Hindlimb muscle (tissue), 1 donor: ENCODE data around the gene SAMD7. TPM values are rescaled to one million over a fixed set of nuclear protein-coding genes. Genes with fewer than 3 reads are reported as not detected.

Experiments
- DNase-seq: peaks from one replicate; pipeline ENCODE4 v3.0.0-alpha.2; 2013
- polyA plus RNA-seq: library from polyadenylated mRNA; unstranded; fragments of 120-200 nt; gene quantifications from one replicate; pipeline ENCODE4 v1.2.1, GENCODE V29; 2013; ENCODE audit not compliant: insufficient read length

Gene SAMD7, protein sequence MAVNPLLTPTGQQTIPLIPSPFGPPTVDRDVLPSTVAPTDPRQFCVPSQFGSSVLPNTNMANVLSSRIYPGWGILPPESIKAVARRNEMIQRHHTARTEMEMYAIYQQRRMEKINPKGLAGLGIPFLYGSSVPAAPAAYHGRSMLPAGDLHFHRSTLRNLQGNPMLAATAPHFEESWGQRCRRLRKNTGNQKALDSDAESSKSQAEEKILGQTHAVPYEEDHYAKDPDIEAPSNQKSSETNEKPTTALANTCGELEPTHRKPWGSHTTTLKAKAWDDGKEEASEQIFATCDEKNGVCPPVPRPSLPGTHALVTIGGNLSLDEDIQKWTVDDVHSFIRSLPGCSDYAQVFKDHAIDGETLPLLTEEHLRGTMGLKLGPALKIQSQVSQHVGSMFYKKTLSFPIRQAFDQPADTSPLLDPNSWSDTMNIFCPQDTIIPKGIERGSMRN
- not detected for polyA plus RNA-seq

DNA sequence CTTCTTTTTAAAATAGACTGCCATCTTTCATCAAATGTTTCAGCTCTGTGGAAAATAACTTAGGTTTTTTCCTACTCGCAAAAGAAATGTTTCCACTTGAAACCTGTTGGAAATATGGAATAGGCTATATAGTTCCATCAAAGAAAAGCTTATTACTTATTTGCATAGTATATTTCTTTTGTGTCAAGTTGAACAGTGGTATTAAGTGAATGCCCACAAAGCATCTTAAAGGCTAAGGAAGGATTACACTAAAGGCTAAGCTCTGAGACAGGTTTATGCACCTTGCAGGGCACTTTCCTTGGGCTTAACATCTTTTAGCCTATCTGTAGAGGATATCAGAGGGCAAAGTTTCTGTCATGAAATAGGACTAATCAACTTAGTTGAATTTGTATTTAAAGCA, at the start of gene SAMD7:
TSS of gene SAMD7 (plus strand) at position 301 of the 400 bp plus-strand sequence. CDS start 7,927 bp downstream, outside the sequence.
- DNase-seq, result no peak

DNA sequence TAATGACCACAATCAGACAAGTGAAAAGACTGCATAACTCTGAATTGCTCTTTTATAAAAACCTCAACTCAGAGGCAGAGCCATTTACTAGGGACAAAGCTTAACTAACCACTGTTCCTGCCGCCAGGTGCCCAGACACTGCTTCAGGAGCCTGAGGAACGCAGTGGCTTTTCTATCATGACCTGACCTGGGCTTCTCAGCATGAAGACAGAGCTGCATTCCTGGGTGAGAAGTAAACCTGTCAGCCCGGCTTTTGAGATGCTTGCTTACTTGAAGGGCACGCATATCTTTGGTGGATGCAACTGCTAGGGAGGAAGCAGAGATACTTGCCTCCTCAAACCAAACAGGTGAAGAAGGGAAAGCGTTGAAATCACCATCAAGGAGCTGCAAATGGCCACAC, 49.5 kb upstream of the SAMD7 start:
- DNase-seq, result no peak

DNA sequence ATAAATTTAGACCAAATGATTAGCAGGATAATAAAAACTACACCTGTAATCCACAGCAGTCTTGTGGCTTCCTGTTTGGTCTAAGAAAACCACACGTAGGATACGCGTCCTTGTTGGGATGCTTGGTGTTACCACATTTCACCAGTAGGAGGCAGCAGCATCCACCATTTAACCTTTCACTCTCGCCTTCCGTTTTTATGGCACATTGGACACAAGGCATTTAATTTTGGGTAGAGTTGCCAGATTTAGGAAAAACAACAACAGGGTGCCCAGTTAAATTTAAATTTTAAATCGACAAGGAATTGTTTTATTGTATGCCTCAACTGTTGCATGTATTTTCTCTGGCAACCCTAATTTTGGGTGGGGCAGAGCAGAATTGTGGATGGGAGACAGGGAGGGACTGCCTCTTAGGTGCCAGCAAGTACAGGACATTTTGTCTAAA, 47.9 kb upstream of the SAMD7 start:
- DNase-seq, result peak; percentile 50

DNA sequence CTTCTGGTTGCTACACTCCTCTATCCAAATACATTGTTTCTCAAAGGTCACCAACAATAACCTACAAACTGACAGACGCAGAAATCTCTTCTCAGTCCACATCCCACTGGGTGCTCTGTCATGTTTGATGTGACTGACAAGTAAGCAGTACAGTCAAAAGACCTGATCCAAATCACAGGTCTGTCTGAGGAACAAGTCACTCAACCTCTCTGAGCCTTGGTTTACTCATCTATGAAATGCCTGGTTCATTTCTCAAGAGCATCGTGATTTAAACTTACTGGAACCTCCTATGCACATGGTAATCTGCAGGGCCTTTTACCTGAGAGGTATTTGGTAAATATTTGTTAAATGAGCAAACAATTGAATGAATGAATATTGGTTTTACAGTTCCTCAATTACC, 47.1 kb upstream of the SAMD7 start:
- no peak for DNase-seq

DNA sequence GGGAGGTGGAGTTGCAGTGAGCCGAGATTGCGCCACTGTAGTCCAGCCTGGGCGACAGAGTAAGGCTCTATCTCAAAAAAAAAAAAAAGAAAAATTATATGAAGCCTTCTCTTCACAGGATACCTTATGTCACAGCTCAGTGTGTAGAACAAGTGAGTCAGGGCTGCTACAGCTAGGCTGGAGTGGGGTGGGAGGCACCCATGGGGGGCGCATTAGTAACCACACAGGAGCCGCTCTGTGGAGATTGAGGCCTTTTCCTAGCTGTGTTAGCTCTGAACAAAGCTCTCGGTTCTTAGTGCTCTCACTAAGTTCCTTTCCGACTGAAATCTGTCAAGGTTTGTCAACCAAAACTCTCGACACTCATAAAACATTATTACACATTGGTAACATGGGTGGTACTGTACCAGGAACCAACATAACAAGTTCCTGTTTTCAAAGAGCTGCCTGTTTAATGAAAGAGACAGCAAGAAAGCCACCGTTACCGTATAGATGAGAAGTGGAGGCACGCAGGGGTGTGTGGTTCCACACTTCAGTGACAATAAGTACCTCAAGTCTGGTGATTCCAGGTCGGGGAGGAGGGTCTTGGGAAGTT, 46.1 kb upstream of the SAMD7 start:
- no peak for DNase-seq

DNA sequence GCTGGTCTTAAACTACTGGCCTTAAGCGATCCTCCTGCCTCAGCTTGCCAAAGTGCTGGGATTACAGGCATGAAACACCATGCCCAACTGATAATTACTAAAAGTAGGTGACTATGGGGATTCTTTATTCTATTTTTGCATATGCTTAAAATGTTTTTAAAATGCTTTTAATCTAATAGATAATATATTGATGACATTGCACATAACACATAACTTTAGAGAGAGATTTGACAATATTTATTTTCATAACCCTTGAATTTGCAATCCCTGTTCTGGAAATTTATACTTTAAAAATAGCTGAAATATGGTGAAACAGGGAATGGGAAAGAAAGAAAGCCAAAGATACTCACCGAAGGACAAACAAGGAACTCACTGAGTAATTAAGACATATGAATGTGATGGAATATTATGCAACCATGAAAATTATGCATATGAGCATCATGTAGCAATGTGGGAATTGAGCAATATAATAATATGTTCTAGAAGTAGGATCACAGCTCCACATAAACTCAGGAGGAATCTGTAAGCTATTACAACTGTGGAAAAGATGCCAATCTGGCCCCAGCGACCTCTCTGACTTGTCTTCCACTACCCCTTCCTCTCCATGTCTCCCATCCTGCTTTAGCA, 43.7 kb upstream of the SAMD7 start:
- DNase-seq, result no peak

DNA sequence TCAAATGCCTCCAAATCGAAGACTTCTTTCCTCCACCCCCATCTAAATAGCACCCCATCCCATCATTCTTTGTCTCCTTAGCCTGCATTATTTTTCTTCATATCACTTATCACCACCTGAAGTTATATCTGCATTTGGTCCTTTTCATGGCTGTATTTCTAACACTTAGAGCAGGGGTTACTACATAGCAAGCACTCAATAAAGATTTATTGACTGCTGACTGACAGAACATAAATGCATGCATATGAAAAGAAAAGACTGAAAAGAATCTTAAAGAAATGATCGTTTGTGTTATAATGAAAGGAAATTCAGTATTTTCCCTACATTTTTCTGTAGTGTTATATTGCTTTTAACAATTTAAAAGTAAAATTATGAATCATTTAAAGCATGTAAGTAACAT, 43.0 kb upstream of the SAMD7 start:
- no peak for DNase-seq

DNA sequence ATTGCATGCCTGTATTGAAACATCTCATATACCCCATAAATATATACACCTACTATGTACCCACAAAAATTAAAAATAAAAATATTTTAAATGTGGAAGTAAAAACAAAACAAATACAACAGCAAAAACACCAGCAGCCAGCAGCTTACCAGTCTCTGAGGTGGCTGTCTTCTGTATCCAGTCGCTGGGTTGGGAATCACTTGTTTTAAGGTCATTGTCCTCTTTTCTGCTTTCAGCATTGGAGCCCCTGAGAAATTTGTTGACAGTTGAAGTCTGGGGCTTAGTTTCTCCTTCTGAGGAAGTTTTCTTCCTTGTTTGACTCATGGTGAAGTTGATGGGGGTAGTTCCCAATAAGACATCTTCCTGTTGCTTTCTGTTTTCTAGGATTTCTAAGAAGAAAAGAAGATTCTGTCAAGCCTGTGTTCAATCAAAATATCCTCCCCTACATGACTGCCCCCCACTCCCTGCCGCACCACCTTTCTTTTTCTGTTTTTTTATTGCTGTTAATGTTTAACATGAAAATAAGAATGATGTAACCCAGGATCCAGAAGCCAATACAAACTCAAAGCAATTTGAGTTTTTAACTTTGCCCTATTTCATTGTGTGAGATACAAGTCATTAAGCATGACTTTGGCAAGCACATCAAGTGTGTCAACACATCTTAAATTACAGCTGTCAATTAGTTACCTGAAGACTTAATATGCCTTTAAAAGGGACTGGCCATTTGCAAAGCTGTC, 41.7 kb upstream of the SAMD7 start, which contains the start of gene LRRC31:
TSS of gene LRRC31 (minus strand) at position 452 of the 737 bp plus-strand sequence. CDS start at position 324, 128 bp downstream.
- no peak for DNase-seq

DNA sequence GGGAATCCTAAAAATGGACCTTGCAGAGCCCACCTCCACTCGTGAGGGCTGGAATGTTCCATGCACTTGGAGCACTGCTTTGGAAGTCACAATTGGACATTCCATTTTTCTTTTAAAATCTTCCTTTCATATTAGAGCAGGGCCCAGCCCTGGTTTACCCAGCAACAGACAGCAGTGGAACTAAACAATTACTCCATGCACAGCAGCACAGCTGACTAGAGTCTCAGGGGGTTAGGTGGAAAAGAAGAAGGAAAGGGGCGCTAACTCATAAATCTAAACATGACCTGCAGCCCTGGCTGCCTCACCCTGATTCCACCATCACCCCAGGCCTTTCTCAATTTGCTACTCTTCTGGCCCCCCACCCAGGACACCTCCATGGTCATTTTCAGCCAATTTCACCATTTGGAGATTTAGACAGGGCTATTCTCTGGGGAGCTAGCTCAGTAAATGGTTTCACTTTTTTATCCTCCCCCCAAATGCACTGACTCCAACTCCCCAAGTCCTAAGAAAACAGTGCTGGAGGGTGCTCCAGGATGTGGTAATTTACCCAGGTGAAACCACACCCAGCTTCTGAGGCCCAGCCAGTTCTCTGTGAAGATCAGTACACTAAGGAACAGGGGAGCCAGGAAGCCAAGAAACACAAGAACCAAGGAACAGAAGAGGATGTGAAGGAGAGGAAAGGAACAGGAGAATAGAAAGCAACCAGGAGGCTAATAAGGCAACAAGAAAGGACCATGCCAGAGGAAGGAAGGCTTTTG, 40.1 kb upstream of the SAMD7 start:
- no peak for DNase-seq

DNA sequence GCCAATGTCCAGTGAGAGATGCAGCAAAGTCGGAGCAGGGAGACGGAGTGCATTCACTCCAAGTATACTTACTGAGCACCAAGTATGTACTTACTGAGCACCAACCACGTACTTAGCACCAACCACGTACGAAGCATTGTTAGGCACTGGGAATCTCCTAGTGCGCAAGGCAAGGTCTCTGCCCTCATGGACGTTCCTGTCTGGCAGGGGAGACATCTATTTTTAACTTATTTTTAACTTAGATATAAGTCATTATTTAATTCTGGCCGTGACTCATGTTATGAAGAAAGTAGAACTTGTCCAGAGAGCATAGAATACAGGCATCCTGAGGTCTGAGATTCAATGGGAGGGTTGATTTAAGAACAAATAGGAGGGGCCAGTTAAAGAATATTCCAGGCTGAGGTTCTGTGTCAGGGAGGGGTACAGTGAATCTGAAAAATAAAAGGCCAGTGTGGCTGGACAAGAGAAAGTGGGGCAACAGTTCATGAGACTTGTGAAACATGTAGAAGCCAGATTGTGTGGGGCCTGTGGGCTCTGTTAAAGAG, 32.3 kb upstream of the SAMD7 start:
- no peak for DNase-seq

DNA sequence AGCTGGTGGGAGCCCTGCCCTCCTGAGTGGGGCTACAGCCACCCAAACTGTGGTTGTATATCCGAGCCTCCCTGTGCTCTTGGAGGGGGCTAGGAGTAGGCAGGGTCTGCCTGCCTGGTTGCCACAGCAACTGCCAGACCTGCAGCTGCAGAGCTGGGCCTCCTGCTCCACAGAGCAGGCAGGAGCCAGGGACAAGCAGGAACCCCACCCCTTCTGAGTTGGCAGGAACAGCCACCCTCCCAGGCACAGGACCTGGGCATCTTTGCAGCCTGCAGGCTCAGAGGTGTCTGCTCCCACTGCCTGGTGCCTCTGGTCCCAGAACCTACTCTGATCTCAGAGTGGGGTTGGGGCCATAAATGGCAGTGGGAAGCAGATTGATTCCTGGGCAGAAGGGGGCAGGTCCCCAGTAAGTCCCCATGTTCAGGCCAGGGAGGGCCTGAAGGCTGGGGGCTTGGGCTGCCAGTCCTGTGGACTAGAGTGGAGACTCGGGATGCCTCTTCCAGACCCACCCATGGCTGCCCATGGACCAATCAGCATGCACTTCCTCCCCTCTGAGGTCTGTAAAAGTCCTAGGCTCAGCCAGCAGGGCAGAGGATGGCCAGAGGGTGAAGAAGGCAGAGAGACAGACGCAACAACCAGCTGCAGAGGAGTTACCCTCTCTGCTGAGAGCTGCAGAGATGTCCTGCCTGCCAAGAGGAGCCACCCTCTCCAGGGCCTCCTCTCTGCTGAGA, 31.4 kb upstream of the SAMD7 start:
- no peak for DNase-seq

DNA sequence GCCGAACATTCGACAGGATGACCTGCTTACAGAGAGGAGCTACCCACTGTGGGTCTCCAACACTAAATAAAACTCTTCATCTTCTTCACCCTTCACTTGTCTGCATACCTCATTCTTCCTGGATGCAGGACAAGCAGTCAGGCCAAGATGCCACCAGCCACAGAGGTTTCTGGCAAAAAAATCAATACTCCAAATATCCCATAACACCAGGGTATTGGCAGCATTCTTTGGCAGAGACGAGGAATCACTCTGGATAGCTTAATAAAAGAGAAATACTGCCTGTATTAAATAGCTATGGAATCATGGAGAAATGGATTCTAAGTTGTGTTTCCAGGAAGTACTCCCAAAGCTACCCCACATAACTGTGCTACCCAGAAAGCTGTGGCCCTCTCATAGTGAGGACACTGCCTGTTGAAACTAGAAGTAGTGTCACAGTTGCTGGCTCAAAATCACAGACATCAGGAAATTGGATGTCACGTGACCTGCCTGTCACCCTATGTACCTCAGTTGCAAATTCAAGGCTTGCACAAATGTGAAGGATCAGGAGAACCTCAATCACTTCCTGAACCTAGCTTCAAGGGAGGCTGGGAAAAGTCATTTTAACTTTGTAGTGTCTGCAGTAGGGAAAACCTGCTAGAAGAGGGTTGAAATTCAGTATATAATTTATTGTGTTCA, 30.7 kb upstream of the SAMD7 start:
- no peak for DNase-seq

DNA sequence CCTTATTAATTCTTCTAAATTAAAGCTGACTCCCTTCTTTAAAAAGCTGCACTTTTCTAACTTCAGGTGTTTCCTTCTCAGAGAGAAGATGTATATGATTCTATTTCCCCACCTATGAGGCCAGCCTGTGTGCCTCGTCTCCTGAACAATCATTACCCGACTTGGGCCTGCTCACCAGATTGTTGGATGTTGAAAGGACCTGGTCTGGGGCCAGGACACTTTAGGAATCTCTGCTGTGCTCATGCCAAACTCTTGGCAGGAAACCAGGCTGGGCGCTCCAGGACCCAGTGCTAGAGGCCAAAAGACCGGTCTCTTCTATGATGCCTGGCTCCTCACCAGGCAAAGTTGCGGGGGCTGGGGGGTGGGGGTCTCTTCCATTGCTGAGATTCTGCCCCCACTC, 24.7 kb upstream of the SAMD7 start:
- peak; percentile 22 for DNase-seq

DNA sequence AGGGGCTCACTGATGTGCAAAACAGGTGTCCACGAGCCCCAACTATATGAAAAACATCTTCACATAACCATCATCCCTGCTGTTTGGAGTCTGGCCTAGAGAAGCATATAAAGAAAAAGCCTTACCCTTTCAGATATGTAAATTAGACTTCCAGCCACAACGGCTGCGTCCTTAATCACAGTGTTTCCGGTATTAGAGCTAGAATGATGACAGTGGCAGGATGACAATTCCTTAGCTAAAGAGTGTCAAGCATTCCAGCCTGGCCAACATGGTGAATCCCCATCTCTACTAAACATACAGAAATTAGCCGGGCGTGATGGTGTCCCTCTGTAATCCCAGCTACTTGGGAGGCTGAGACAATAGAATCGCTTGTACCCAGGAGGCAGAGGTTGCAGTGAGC, 19.5 kb upstream of the SAMD7 start:
- DNase-seq, result no peak

DNA sequence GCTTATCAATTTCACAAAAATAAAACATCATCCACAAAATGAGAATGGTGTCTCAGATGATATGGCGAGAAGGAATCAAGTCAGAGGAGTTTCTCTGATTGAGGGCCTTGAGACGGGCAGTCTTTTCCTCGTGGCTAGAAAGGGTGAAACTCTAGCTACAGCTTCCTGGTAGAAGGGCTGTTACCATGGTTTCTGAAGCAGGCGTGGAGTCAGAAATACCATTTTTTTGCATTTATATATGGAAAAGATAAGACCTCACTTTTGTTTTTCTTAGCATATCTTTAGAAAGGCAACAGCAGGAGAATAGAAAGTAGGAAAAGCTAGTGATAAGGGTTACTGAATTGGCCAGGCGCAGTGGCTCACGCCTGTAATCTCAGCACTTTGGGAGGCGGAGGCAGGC, 17.3 kb upstream of the SAMD7 start:
- DNase-seq, result no peak

DNA sequence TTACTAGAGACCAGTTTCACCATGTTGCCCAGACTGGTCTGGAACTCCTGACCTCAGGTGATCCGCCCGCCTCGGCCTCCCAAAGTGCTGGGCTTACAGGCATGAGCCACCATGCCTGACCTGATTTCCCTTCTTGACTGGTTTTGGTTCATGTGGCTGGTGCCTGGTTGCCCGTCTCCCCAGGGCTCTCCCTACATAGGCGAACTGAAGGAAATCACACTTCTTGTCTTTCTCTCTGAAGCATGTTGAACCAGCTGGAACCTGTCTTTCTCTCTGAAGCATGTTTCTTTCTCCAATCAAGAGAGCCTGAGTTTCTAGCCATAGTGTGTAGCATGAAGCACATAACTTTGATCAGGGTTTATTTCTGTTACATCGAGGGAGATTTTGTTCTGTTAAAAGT, 16.3 kb upstream of the SAMD7 start:
- DNase-seq, result no peak

DNA sequence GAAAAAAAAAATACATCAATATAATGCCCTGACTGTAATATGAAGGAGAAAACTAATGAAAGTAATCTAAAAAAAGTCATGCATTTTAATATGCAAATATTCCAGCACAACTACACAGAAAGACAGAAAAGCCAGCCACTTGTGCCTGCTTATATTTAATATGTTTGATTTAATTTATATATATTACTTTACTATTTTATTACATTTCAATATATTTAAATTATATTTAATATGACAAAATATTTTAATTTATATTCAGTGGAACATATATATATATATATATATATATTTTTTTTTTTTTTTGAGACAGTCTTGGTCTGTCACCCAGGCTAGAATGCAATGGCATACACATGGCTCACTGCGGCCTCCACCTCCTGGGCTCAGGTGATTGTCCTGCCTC, 14.1 kb upstream of the SAMD7 start:
- no peak for DNase-seq

DNA sequence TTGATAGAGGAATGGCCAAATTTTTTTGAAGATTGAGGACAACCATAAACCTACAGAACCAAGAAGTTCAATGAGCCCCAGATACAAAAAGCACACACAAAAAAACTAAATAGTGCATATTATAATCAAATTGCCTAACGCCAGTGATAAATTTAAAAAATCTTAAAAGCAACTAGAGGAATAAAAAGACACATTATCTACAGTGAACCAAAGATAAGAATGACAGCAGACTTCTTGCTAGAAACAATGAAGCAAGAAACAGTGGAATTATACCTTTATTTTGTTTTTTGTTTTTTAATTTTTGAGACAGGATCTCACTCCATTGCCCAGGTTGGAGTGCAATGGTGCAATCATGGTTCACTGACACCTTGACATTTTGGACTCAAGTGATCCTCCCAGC, 9.9 kb upstream of the SAMD7 start:
- DNase-seq, result no peak

DNA sequence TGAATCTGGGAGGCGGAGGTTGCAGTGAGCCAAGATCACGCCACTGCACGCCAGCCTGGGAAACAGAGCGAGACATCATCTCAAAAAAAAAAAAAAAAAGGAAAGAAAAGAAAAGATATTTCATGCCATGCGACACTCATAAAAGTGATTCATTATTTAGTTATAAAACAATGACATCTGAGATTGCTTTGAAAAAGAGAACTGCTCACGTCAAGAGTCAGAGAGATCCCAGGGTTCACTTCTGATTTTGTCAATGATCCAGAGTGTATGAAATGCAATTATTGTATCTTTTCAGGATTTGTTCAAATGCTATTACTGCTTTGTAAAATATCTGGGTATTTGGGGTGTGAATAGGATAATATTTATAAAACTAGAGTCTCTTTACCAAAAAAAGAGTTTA, 6.0 kb upstream of the SAMD7 start:
- DNase-seq, result no peak

DNA sequence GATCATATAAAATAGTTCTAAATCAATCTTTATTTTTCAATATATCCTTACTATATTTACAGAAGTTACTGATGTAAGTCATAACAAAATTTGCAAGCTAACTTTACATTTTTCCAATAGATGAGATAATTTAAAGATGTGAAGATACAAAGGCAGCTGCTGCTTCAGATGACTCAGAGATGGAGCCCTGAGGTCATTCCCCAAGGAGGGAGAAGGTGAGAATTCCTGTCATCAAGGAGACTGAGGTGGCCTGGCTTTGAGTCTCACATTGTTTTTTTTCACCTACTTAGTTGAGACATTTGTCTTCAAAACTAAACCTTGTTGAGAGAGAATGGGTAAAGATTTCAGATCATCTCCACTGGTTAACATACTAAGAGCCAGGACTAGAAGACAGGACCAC, 3.9 kb upstream of the SAMD7 start:
- DNase-seq, result no peak

DNA sequence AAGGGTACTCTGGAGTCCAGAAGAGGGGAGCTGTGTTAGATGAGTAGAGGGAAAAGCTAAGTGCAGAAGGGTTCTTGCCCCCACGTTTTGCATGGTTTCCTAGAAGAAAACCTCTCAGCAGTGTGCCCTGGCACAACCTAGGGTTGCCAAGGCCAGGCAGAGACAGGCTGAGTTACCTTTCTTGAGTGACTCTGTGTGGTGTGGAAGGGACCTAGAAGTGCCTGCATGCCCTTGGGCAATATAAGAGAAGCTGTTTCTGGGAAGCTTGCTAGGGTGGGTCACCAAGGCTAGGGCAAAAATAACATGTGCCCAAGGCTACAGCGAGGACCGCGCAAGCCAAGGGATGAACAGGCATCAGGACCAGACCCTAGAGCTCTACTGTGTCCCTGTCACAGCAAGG, 3.4 kb upstream of the SAMD7 start:
- DNase-seq, result no peak
